Duodenal mucosa (tissue), 2 donors: Measurements from ENCODE around the gene ANKRD44.

Source experiments
- H3K27ac ChIP-seq: one replicate; pipeline ENCODE4 v1.7.0; 2013; ENCODE audit warnings: low read depth, low read length
- H3K27me3 ChIP-seq, 2 donors: one replicate each; pipeline ENCODE4 v1.7.0; 2013; ENCODE audit warnings: low read length in 2 of 2, control low read depth in 1 of 2; ENCODE audit not compliant: insufficient read depth in 2 of 2, control insufficient read depth in 1 of 2
- H3K36me3 ChIP-seq, 2 donors: one replicate each; pipeline ENCODE4 v1.7.0; 2013; ENCODE audit warnings: low read length in 2 of 2, control low read depth in 1 of 2; ENCODE audit not compliant: insufficient read depth in 2 of 2, control insufficient read depth in 1 of 2
- H3K4me1 ChIP-seq, 2 donors: one replicate each; pipeline ENCODE4 v1.7.0; 2013; ENCODE audit warnings: low read length in 2 of 2, control low read depth in 1 of 2; ENCODE audit not compliant: insufficient read depth in 2 of 2, control insufficient read depth in 1 of 2
- H3K4me3 ChIP-seq, 2 donors: one replicate each; pipeline ENCODE4 v1.7.0; 2013; ENCODE audit warnings: low read length in 2 of 2, low read depth in 1 of 2
- H3K9ac ChIP-seq, 2 donors: one replicate each; pipeline ENCODE4 v1.7.0; 2013; ENCODE audit warnings: low read length in 2 of 2, low read depth in 1 of 2
- H3K9me3 ChIP-seq, 2 donors: one replicate each; pipeline ENCODE4 v1.7.0; 2013; ENCODE audit warnings: low read length in 2 of 2, control low read depth in 1 of 2; ENCODE audit not compliant: control insufficient read depth in 1 of 2

Gene ANKRD44

GRCh38 chr2:197158591-197159550 is 151.7 kb downstream of the ANKRD44 start:
- no peak overlapping the region for H3K9ac ChIP-seq
- peaks cover 13 to 17% of the 10 kb centered on the region in 2 donors for H3K4me1 ChIP-seq
- H3K27me3 ChIP-seq: no peaks in the 10 kb centered on the region
- H3K36me3 ChIP-seq: no peaks in the 10 kb centered on the region
- H3K9me3 ChIP-seq: no peaks in the 10 kb centered on the region
- no peak overlapping the region for H3K4me3 ChIP-seq
- no peak overlapping the region for H3K27ac ChIP-seq

GRCh38 chr2:197157879-197158537 is 152.6 kb downstream of the ANKRD44 start:
- Histone ChIP-seq H3K9ac (no peak overlapping the region), H3K36me3 (no peaks in the 10 kb centered on the region), H3K4me3 (no peak overlapping the region), H3K27me3 (no peaks in the 10 kb centered on the region), H3K9me3 (no peaks in the 10 kb centered on the region), H3K27ac (no peak overlapping the region), H3K4me1 (peaks cover 13 to 17% of the 10 kb centered on the region in 2 donors)

- H3K9ac ChIP-seq: no peak overlapping the region
- no peak overlapping the region for H3K27ac ChIP-seq
- H3K4me3 ChIP-seq: no peak overlapping the region
- no peaks in the 10 kb centered on the region for H3K27me3 ChIP-seq
- peaks cover 8 to 12% of the 10 kb centered on the region in 2 donors for H3K4me1 ChIP-seq
- H3K9me3 ChIP-seq: no peaks in the 10 kb centered on the region
- H3K36me3 ChIP-seq: no peaks in the 10 kb centered on the region
These were observed 153.8 kb downstream of the ANKRD44 start for GRCh38 chr2:197156771-197157170.

GRCh38 chr2:197152451-197153228 is 157.9 kb downstream of the ANKRD44 start:
- no peak overlapping the region for H3K4me3 ChIP-seq
- no peak overlapping the region for H3K27ac ChIP-seq

GRCh38 chr2:197149546-197149945 is 161.0 kb downstream of the ANKRD44 start:
- Histone ChIP-seq H3K9ac (no peak overlapping the region), H3K27ac (no peak overlapping the region), H3K4me1 (peaks cover 8 to 24% of the 10 kb centered on the region in 2 donors), H3K27me3 (no peaks in the 10 kb centered on the region), H3K36me3 (no peaks in the 10 kb centered on the region), H3K4me3 (no peak overlapping the region), H3K9me3 (no peaks in the 10 kb centered on the region)

More at GRCh38 chr2:197152451-197153228, 157.9 kb downstream of the ANKRD44 start:
- H3K9ac ChIP-seq: no peak overlapping the region
- no peaks in the 10 kb centered on the region for H3K9me3 ChIP-seq
- H3K36me3 ChIP-seq: no peaks in the 10 kb centered on the region
- no peaks in the 10 kb centered on the region for H3K27me3 ChIP-seq
- peaks cover 1 to 12% of the 10 kb centered on the region in 2 donors for H3K4me1 ChIP-seq

- Histone ChIP-seq H3K4me1 (peaks cover 8 to 24% of the 10 kb centered on the region in 2 donors), H3K9ac (no peak overlapping the region), H3K4me3 (no peak overlapping the region), H3K9me3 (no peaks in the 10 kb centered on the region), H3K36me3 (no peaks in the 10 kb centered on the region), H3K27ac (no peak overlapping the region), H3K27me3 (no peaks in the 10 kb centered on the region)
These were observed 162.2 kb downstream of the ANKRD44 start for GRCh38 chr2:197148401-197148800.

GRCh38 chr2:197147942-197148341 is 162.6 kb downstream of the ANKRD44 start:
- peaks cover 8 to 24% of the 10 kb centered on the region in 2 donors for H3K4me1 ChIP-seq
- H3K27ac ChIP-seq: no peak overlapping the region
- H3K27me3 ChIP-seq: no peaks in the 10 kb centered on the region
- H3K36me3 ChIP-seq: no peaks in the 10 kb centered on the region
- no peak overlapping the region for H3K4me3 ChIP-seq
- H3K9ac ChIP-seq: no peak overlapping the region
- no peaks in the 10 kb centered on the region for H3K9me3 ChIP-seq

- H3K4me3 ChIP-seq: no peak overlapping the region
- H3K4me1 ChIP-seq: peaks cover 8 to 25% of the 10 kb centered on the region in 2 donors
- H3K9ac ChIP-seq: no peak overlapping the region
- no peaks in the 10 kb centered on the region for H3K27me3 ChIP-seq
- no peaks in the 10 kb centered on the region for H3K36me3 ChIP-seq
- H3K27ac ChIP-seq: no peak overlapping the region
- no peaks in the 10 kb centered on the region for H3K9me3 ChIP-seq
These were observed 163.6 kb downstream of the ANKRD44 start for GRCh38 chr2:197146995-197147394.

- Histone ChIP-seq H3K4me1 (peaks cover 8 to 30% of the 10 kb centered on the region in 2 donors), H3K9ac (no peak overlapping the region), H3K27ac (no peak overlapping the region), H3K36me3 (no peaks in the 10 kb centered on the region), H3K4me3 (no peak overlapping the region), H3K9me3 (no peaks in the 10 kb centered on the region), H3K27me3 (no peaks in the 10 kb centered on the region)
These were observed 165.0 kb downstream of the ANKRD44 start for GRCh38 chr2:197145471-197146056.
